GM19238 (cell line): ENCODE measurements around the gene SBNO1.
"Not testable (repeated sequence)": the region's sequence is repeated elsewhere in the genome, so short reads cannot be mapped to it uniquely, and the experiment has no call there.

Experiments used
- DNase-seq: peaks from one replicate; pipeline ENCODE4 v3.0.0; 2011; ENCODE audit warnings: low spot score; ENCODE audit not compliant: insufficient read length

SBNO1 gene

GRCh38 chr12:123388951-123389559 lies 24.4 kb upstream of the SBNO1 start:
- DNase-seq: peak; percentile 39

GRCh38 chr12:123388177-123388950 lies 23.7 kb upstream of the SBNO1 start:
- DNase-seq: peak; percentile 86

GRCh38 chr12:123387508-123388176 lies 23.0 kb upstream of the SBNO1 start:
- no peak for DNase-seq

- DNase-seq: not testable (repeated sequence)
Measured at GRCh38 chr12:123385536-123385935, 20.9 kb upstream of the SBNO1 start.

GRCh38 chr12:123384994-123385376 lies 20.3 kb upstream of the SBNO1 start:
- no peak for DNase-seq

- DNase-seq: no peak
Measured at GRCh38 chr12:123384318-123384993, 19.8 kb upstream of the SBNO1 start.

GRCh38 chr12:123382684-123383083 lies 18.0 kb upstream of the SBNO1 start:
- no peak for DNase-seq

GRCh38 chr12:123379391-123379790 lies 14.7 kb upstream of the SBNO1 start:
- no peak for DNase-seq

GRCh38 chr12:123372415-123372814 lies 7.8 kb upstream of the SBNO1 start:
- not testable (repeated sequence) for DNase-seq

GRCh38 chr12:123371667-123372368 lies 7.2 kb upstream of the SBNO1 start:
- DNase-seq: not testable (repeated sequence)

- DNase-seq: no peak
Measured at GRCh38 chr12:123369229-123369628, 4.6 kb upstream of the SBNO1 start.

- DNase-seq: not testable (repeated sequence)
Measured at GRCh38 chr12:123368431-123368830, 3.8 kb upstream of the SBNO1 start.

GRCh38 chr12:123367511-123367910 lies 2.9 kb upstream of the SBNO1 start:
- DNase-seq: no peak

GRCh38 chr12:123365025-123365917 lies 624 bp upstream of the SBNO1 start:
- DNase-seq: peak; percentile 97

GRCh38 chr12:123363740-123364531 lies 711 bp downstream of the SBNO1 start:
- DNase-seq: peak; percentile 20

- DNase-seq: peak; percentile 25
Measured at GRCh38 chr12:123363390-123363739, 1.3 kb downstream of the SBNO1 start.

GRCh38 chr12:123358035-123358434 lies 6.6 kb downstream of the SBNO1 start:
- DNase-seq: no peak

- no peak for DNase-seq
Measured at GRCh38 chr12:123356159-123356670, 8.4 kb downstream of the SBNO1 start.

GRCh38 chr12:123354600-123354999 lies 10.0 kb downstream of the SBNO1 start:
- DNase-seq: no peak
